HG02588 (cell line): ENCODE data around the gene BCOR.

Experiments used
- ATAC-seq: cut with Tn5 transposase; IDR thresholded peaks from one replicate; pipeline ENCODE4 v1.9.1; 2021; ENCODE audit warnings: mild to moderate bottlenecking, moderate library complexity; ENCODE audit not compliant: unreplicated experiment

BCOR gene

DNA sequence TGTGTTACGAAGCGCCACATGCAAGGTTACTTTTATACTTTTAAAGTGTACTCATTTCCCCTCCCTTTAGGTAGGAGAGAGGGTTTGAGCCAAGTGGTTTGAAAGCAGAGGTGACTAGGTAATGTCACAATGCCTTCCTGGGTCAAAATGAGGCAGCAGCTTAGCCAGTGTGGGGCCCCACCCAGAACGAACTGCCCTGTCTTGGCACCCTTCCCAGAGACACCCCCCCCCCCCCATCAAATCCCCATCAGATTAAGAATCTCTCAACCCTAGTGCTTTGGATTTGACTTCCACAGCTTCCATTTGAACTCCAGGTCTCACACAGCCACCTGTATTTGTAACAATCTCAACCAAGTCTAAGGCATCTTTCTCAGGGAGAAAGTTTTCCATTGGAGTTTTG is 31.1 kb downstream of the BCOR start:
- ATAC-seq, result no peak

DNA sequence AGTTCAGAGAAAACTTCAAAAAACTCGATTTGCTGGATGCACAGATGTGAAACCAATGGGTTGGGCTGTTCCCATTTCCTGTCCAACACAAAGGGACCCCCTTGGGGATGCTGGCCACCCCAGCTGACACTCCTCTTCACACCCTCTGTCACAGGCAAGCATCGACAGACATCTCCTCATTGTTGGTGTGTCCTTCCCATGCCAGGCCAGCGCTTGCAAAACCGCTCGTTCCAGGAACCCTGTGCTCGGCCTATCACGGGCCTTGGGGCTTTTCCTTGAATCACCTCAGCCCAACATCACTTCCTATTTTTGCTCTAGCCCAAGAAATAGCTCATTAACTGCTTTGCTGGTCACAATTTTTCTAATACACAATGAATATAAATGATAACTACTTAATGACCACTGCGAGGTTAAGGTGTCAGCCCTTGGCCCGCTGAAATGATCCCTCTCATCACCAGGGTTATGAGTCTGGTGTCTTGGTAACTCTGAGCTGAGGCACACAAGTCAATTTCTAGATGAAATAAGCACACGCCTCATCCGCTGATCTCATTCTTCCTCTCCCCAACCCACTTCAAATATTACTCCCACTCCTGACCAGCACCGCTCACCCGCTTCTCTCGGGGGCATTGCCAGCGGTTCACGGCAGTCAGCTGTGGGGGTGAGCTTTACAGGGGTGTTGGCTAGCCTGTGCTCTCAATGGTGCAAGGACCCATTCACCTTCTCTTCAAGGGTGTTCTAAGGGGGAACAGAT is 32.3 kb downstream of the BCOR start:
- ATAC-seq, result no peak

DNA sequence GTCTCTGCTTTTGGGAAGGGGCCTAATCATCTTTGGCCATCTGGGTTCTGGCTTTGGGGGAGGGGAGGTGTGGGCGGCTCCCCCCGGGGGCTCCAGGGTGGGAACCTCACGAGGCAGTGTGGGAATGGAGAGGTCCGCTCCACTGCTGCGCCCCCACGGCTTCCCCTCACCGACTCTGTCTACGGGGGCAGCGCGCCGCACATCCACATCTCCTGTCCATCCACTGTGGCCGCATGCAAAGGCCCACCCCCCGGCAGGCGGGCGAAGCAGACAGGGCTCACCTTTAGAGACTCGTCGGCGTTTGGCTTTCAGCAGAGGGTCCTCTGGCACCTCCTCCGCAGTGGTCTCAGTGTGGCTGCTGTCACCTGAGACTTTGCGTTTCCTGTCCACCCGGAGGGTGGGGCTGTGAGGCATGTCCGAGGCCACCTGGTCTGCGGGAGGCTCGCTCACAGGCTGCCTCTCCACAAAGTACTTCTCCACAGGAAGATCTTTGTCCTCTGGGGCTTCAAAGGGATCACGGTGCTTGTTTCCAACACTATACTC is 33.6 kb downstream of the BCOR start:
- ATAC-seq, result no peak

DNA sequence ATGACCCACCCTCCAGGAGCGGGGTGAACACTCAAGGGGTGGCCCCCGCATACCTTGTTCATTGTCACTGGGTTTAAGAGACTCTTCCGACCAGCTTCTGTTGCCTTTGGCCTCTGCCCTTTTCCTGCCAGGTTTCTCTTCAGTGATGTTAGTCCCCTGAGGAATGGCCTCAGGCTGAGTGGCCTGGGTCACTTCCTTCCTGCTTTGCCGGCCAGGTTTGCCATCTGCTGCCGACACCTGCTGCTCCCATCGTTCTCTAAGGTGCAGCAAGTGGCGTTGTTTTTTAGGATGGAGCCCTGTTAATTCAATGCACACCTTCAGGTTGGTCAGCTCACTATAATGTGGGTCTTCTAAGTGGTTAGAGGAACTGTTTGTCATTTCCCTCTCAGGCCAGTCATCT is 34.2 kb downstream of the BCOR start:
- no peak for ATAC-seq

DNA sequence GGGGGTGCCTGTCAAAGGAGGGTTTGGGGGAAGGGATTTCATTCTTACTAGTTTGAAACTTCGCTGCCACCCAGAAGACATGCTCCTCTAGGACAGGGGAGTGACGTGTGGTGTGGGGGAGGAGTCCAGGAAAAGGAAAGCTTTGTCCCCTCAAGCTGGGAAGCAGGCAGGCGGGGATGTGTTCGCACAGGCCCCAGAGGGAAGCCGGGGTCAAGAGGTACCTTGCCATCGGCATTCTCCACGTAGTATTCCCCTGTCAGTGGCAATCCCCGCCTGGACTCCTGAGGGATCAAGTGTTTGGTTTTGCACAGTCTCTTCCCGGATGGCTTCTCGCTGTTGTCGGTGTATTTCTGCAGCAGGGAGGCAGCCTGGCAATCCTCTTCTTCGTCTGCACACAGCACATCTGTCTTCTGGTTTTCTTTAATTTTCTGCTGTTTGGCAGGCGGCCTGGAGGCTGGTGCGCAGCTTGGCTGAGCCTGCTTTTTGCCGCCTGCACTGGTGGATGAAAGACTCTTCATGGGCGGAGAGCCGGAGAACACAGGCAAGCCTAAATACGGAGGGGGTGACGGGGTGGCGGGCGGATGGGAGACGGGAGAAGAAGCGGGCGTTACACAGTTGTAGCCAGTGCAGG is 35.1 kb downstream of the BCOR start:
- ATAC-seq, result no peak

DNA sequence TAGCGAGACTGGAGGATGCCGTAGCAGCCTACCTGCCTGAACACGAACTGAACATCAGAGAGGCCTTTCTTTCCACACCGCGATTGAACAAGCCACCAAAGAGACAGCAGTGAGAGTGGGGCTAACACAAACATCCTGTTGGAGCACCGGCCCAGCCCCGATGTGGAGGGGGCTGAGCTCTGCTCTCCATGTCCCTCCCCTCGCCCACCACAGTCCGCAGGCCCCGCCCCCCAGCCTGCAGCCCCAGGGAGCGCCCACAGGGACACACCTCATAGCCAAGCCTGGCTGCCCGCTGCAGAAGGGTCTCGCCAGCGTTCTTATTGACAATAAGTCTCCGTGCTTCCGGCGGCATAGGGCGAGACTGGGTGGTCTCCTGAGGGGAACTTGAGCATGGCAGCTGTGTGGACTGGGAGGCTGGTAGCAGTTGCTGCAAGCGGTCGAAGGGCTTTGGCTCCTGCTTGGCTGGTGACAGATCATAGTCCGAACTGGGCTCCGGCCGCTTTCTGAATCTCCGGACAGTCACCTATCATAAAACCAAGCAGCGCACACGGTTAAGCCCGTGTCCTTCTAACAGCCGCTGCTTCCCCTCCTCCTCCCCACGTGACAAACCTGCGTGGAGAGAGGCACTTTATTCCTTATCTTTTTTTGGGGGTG is 35.8 kb downstream of the BCOR start:
- no peak for ATAC-seq

DNA sequence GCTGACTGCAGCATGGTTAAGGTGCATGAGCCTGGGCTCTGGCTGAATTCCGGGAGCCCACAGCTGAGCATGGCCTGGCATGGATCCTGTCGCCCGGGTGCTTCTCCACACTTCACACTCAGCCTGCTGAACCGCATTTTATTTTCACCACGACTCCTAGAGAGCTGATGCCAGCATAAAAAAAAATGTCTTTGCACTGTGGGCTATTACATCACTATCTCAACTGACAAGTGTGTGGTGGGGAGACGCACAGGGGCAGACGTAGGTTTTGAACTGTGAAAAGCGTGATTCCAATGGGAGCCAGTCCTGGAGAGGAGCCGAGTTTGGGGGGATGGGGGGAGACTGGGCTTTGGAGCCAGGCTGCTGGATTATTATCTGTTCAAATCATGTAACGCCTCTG is 36.8 kb downstream of the BCOR start:
- no peak for ATAC-seq

DNA sequence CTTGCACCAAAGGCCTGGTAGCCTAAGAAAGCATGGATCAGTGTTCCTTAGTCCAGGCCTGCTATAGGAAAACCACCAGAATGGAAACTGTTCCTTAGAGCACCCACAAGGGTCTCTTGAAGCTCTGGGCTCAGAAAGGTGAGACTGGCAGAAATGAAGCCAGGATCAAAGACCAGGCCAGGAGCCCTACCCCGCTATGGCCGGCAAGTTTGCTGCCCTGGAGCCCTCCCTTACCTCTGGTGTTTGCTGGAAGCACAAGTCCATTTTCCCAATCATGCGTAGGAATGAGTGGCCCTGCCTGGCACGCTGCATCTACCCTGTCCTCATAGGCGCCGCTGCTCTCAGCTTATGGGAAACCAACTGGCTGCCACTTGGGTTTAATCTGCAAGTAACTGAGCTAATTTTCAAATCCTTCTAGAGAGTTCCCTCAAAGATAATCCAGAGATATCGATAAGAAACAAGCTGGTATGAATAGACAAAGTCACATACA is 37.4 kb downstream of the BCOR start:
- no peak for ATAC-seq

DNA sequence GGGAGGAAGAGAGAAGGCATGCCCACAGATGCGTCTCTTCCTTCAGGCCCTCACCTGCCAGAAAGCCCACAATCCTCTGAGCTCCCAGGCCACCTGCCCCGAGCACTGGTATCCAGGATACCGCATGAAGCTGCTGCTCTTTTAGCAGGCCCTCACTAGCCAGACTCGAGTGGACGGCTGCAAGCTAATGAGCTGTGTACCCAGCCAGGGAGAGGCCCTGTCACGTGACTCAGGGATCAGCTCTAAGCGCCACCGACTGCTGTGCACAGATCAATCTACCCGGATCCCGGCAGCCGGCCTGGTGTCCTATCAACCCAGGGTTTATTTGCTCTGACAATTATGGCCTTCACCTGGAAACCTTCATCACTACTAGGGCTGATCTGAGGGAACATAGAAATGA is 39.0 kb downstream of the BCOR start:
- no peak for ATAC-seq

DNA sequence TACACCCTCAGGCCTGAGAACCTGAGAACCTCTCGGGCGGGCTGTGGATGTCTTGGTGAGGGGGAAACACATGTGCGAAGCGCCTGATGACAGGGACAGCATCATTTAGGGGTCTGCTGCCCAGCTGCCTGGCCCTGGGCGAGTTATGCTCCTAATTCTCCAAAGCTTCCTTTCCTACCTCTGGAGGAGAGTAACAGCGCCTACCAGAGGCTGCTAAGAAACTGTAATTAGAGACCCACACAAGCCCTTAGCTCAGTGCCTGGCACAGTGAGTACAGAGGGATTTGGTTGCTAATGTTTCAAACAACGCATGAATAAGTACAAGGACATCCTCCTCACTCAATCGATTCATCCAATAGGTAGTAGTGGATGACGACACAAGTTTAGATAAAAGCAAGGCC is 40.4 kb downstream of the BCOR start:
- no peak for ATAC-seq

DNA sequence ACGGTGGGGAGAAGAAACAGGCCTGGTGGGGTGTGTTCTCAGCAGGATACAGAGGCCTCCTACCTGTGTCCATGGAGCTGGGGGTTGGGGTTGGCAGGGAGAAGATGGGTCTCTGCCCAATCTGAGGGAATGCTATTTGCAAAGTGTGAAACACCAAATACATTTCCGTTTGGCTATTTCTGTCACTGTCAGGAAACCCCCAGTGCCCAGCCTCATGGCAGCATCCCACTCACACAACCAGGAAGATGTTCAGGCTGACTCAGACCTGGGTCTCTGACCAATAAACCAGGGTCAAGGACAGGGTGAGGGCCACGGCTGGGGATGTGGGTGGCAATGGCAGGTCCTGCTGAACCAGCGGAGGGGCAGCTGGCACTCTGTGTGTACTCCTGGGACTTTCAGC is 41.3 kb downstream of the BCOR start:
- ATAC-seq, result no peak

DNA sequence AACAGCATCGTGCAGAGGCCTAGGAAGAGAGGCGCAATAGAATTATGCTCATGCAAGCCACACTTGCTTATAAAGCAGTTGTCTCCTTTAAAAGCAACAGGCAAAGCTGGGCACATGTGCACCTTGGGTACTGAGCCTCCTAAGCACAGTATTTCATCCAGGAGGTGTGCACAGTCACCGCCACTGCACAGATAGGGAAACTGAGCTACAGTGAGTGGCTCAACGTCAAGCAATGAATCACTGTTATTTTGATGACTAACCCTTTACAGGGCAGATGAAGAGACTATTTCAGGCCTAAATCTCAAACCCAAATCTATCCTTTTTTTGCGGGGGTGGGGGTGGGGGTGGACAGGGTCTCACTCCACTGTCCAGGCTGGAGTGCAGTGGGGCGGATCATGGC is 42.3 kb downstream of the BCOR start:
- ATAC-seq, result no peak

DNA sequence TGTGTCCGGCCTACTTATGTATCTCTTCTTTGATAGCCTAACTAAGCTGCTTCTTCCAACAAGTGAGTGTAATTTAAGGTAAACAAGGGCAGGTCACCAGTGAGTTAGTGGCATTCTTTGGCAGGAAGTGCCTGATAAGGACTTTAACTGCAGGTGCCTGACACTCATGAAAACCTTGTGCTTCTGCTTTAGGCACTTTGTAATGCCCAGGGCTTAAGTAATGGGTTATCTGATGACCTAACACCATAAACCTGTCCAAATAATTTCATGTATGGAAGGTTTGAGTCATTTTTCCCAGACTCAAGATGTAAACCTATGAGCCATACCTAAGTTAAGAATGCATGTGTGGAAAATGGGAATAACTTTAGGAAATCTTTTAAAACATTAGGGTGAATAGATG is 43.0 kb downstream of the BCOR start:
- no peak for ATAC-seq

DNA sequence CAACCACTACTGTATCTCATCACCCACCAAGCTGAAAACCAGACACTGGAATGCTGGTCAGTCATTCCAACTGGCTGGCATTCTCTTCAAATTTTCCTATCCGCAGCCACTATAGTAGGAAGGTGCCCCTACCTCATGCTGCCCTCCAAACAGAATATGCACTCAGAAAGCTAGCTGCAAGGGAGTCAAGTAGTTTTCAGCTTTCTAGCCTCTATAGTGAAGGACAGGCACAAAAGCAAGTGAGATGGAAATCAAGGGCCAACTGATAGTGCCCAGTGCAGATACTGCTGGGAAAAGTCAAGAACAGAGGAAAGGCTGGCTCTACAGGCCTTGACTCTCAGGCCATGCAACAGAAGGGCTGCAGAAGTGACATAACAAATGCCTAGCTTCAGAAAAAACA is 47.2 kb downstream of the BCOR start:
- no peak for ATAC-seq

DNA sequence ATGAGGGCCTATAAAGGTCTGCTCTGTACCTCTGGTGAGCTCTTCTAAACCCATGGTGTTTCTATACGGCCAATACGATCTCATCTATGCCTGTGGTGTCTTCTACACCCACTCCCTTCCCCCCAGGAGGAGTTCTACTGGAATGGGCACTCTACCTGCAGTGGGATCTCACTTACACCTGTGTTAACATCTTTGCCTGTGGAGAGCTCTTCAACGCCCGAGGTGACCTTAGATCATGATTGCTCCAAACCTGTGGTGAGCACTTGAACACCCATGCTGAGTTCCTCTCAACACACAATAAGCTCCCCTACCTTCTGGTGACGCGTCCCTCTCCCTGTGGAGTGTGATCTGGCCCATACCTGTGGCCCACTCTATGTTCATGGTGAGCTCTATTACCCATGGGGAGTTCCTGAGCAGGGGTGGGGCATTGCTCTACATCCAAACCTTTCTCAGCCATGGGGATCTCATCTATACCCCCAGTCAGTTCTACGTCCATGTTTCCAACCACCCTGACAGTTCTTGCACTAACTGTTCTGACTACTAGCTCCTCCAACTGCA is 48.6 kb downstream of the BCOR start:
- ATAC-seq, result no peak

DNA sequence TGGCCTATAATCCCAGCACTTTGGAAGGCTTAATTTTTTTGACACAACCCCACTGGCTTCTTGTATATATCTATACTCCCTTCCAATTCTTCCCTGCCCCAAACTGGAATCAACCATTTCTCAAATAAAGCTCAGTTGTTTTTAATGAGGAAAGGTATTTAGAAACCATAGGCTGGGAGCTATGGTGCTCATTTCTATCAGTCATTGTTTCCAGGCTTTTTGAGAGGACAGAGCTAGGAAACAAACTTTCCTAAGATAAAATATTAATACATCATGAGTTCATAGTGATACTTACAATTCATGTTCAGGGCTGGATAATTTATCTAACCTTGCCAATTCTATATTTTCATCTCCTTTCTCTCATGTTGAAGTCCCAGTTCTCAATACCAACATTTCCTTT is 50.3 kb downstream of the BCOR start:
- ATAC-seq, result no peak

DNA sequence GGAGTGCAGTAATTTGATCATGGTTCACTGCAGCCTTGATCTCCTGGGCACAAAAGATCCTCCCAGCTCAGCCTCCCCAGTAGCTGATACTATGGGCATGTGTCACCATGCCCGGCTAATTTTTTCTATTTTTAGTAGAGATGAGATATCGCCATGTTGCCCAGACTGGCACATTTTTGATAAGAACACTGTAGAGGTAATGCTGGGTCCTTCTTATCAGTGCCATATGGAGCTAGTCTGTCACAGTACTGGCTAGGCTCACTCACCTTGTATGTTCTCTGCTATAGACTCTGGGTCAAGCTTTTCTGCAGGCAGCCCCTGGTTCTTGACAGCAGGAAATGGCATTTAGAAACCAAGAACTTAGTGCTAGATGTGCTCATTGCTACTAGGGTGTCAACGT is 53.9 kb downstream of the BCOR start:
- ATAC-seq, result no peak

DNA sequence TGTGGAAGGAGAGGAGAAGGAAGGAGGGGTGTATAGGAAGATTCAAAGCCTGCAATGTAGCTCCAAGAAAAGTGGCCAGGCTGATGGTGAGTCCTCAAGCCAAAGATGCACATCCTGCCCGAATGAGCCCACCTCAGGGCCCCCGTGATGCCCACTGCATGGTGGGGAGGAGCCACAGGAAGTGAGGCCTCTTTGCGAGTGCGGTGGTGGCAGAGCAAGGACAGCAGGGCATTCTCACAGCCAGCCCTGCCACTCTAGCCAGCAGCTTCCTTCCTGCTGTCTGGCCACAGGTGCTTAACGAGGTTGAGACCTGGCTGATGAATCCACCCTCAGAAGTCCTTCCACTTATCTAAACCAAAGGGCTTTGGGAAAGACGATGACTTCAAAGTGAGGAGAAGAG is 55.8 kb downstream of the BCOR start:
- no peak for ATAC-seq

DNA sequence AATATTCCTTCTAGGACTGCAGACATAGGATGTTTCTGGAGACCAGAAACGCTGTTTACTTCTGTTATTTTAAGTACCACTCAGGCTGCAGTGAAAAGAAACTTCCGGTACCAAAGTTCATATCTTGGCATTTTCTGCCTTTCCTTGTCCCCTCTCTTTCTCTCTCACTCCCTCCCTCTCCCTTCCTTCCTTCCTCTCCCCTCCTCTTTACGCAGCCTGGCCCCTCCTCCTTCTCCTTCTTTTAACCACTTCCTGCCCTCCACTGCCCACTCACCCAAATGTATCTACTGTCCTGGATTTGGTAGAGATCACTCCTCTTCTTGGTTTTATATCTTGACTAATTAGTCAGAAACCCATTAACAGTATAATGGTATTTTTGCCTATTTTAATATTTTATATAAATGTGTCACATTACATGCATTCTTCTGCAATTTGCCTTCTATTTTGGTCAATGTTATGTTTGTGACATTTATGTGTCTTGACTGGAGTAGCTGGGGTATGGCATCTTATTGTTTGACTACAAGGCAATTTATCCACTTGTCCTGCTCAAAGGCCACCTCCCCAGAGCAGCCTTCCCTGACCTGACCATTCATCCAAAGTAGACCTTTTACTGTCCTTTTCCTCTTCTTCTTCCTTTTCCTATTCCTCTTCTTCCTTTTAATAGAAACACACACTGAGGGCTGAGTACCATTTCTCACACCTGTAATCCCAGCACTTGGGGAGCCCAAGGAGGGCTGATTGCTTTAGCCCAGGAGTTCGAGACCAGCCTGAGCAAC is 56.9 kb downstream of the BCOR start:
- ATAC-seq, result no peak

DNA sequence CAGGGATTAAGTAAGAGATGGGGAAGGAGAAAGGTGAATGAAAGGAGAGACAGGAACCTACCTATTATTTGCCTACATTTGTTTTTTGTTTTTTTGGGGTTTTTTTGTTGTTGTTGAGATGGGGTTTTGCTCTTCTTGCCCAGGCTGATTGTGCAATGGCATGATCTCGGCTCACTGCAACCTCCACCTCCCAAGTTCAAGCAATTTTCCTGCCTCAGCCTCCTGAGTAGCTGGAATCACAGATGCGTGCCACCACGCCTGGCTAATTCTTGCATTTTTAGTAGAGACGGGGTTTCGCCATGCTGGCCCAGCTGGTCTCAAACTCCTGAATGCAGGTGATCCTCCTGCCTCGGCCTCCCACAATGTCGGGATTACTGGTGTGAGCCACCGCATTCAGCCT is 57.9 kb downstream of the BCOR start:
- no peak for ATAC-seq

DNA sequence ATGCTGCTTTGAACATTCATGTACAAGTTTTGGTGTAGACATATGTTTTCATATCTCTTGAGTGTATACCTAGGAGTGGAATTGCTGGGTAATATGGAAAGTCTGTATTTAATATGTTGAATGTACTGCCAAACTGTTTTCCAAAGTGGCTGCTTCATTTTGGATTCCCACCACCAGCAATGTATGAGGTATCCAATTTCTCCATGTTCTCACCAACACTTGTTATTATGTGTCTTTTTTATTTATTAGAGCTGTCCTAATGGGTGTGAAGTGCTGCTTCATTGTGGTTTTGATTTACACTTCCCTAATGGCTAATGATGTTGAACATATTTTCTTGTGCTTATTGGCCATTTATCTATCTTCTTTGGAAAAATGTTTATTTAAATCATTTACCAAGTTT is 60.4 kb downstream of the BCOR start:
- no peak for ATAC-seq
